Neural progenitor cell (in vitro differentiated cells): Measurements from ENCODE around the gene TBPL1.

Experiments used
- EZH2 ChIP-seq: fragments of 200-600 bp; sonication (generic); IDR thresholded peaks from 2 replicates; pipeline ENCODE4 v1.6.1; 2017; ENCODE audit warnings: antibody characterized with exemption, mild to moderate bottlenecking, moderate library complexity
- EZH2phosphoT487 ChIP-seq: fragments of 200-600 bp; sonication (generic); IDR thresholded peaks from 2 replicates; pipeline ENCODE4 v1.6.1; 2017; ENCODE audit warnings: antibody characterized with exemption
- TF ChIP-seq, protein P1 (sequence below): fragments of 200-600 bp; sonication (generic); IDR thresholded peaks from 2 replicates; pipeline ENCODE4 v1.5.1; 2017; ENCODE audit warnings: antibody characterized with exemption, mild to moderate bottlenecking

DNA sequence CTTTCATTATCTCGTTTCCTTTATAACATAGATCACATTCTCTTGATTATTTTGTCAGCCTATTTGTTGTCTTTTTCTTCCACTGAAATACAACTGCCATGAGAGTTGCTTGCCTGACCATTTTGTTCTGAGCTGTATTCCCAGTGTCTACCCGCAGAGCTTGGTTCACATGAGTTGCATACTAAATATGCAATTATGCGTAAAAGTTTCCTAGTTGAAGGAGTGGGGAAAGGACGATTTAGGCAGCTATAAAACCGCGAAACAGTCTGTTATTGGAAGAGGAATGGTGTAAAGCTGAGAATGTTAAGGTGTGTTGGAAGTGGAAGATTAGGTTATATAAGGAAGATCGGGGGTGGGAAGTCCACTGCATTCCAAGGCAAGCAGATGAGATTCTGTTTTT, 8.8 kb downstream of the TBPL1 start:
- TF ChIP-seq, protein P1, sequence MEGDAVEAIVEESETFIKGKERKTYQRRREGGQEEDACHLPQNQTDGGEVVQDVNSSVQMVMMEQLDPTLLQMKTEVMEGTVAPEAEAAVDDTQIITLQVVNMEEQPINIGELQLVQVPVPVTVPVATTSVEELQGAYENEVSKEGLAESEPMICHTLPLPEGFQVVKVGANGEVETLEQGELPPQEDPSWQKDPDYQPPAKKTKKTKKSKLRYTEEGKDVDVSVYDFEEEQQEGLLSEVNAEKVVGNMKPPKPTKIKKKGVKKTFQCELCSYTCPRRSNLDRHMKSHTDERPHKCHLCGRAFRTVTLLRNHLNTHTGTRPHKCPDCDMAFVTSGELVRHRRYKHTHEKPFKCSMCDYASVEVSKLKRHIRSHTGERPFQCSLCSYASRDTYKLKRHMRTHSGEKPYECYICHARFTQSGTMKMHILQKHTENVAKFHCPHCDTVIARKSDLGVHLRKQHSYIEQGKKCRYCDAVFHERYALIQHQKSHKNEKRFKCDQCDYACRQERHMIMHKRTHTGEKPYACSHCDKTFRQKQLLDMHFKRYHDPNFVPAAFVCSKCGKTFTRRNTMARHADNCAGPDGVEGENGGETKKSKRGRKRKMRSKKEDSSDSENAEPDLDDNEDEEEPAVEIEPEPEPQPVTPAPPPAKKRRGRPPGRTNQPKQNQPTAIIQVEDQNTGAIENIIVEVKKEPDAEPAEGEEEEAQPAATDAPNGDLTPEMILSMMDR, result no peak
- TF ChIP-seq EZH2 (no peak), EZH2phosphoT487 (no peak)
